ENCODE data around the gene METTL22.

- TF ChIP-seq CTCF (IDR thresholded peaks at IDR 0.05; ENCODE audit: low read depth, low read length) (no peak), EZH2phosphoT487 (IDR thresholded peaks at IDR 0.05; ENCODE audit: low read depth) (no peak)
Observed at GRCh38 chr16:8661703-8662102, 40.2 kb downstream of the METTL22 start.
